ENCODE data around the gene MLLT1.

The MLLT1 gene

GRCh38 chr19:6261883-6262282, 17.9 kb downstream of the MLLT1 start:
- H3K36me3 ChIP-seq = peaks cover 67% of the 10 kb centered on the region
- no peaks in the 10 kb centered on the region for H3K9me3 ChIP-seq
- no peaks in the 10 kb centered on the region for H3K27me3 ChIP-seq
- no peaks in the 10 kb centered on the region for H3K4me1 ChIP-seq (ENCODE audit: control insufficient read depth in 1 of 2, insufficient read depth in 1 of 2, low read depth in 1 of 2, low read length in 1 of 2)
- no peak for TF ChIP-seq CTCF (IDR thresholded peaks at IDR 0.05)
- no peak overlapping the region for H3K4me3 ChIP-seq (ENCODE audit: low read depth in 1 of 2, low read length in 1 of 2)
- H3K27ac ChIP-seq = no peak overlapping the region

- TF ChIP-seq CTCF (IDR thresholded peaks at IDR 0.05) = peak; percentile 32
- Histone ChIP-seq H3K9me3 (no peaks in the 10 kb centered on the region), H3K27ac (no peak overlapping the region), H3K36me3 (peaks cover 67% of the 10 kb centered on the region), H3K4me3 (ENCODE audit: low read depth in 1 of 2, low read length in 1 of 2) (no peak overlapping the region), H3K4me1 (ENCODE audit: control insufficient read depth in 1 of 2, insufficient read depth in 1 of 2, low read depth in 1 of 2, low read length in 1 of 2) (no peaks in the 10 kb centered on the region), H3K27me3 (no peaks in the 10 kb centered on the region)
These were observed 18.7 kb downstream of the MLLT1 start for GRCh38 chr19:6260912-6261650.

- Histone ChIP-seq H3K27ac (no peak overlapping the region), H3K4me1 (ENCODE audit: control insufficient read depth in 1 of 2, insufficient read depth in 1 of 2, low read depth in 1 of 2, low read length in 1 of 2) (no peaks in the 10 kb centered on the region), H3K27me3 (no peaks in the 10 kb centered on the region), H3K9me3 (no peaks in the 10 kb centered on the region), H3K4me3 (ENCODE audit: low read depth in 1 of 2, low read length in 1 of 2) (no peak overlapping the region), H3K36me3 (peaks cover 60% of the 10 kb centered on the region)
- no peak for TF ChIP-seq CTCF (IDR thresholded peaks at IDR 0.05)
These were observed 19.4 kb downstream of the MLLT1 start for GRCh38 chr19:6260376-6260775.

- Histone ChIP-seq H3K27ac (no peak overlapping the region), H3K4me1 (ENCODE audit: control insufficient read depth in 1 of 2, insufficient read depth in 1 of 2, low read depth in 1 of 2, low read length in 1 of 2) (no peaks in the 10 kb centered on the region), H3K36me3 (peaks cover 56% of the 10 kb centered on the region), H3K27me3 (no peaks in the 10 kb centered on the region), H3K4me3 (ENCODE audit: low read depth in 1 of 2, low read length in 1 of 2) (no peak overlapping the region), H3K9me3 (no peaks in the 10 kb centered on the region)
- no peak for TF ChIP-seq CTCF (IDR thresholded peaks at IDR 0.05)
These were observed 20.4 kb downstream of the MLLT1 start for GRCh38 chr19:6259312-6259861.

- no peak for TF ChIP-seq CTCF (IDR thresholded peaks at IDR 0.05)
- Histone ChIP-seq H3K9me3 (no peaks in the 10 kb centered on the region), H3K36me3 (peaks cover 53% of the 10 kb centered on the region), H3K27me3 (no peaks in the 10 kb centered on the region), H3K4me1 (ENCODE audit: control insufficient read depth in 1 of 2, insufficient read depth in 1 of 2, low read depth in 1 of 2, low read length in 1 of 2) (no peaks in the 10 kb centered on the region), H3K4me3 (ENCODE audit: low read depth in 1 of 2, low read length in 1 of 2) (no peak overlapping the region), H3K27ac (no peak overlapping the region)
These were observed 20.9 kb downstream of the MLLT1 start for GRCh38 chr19:6258812-6259311.
